DOHH2 (cell line): Measurements from ENCODE around the gene COL11A2.
A peak's percentile ranks its signal among the peaks of the same experiment; 100 is the strongest.
"Not testable (repeated sequence)": the region's sequence is repeated elsewhere in the genome, so short reads cannot be mapped to it uniquely, and the experiment has no call there.

Experiments used
- H3F3A ChIP-seq: fragments of 200-600 bp; sonication (generic), shearing (Covaris generic); 2 replicates; pipeline ENCODE4 v1.6.0; 2016; ENCODE audit warnings: antibody characterized with exemption, mild to moderate bottlenecking; ENCODE audit not compliant: control insufficient read depth, insufficient read depth
- H3K27ac ChIP-seq: fragments of 200-600 bp; sonication (generic); 2 replicates; pipeline ENCODE4 v1.5.1; 2014; ENCODE audit warnings: low read depth, mild to moderate bottlenecking, low read length, moderate library complexity
- H3K27me3 ChIP-seq: fragments of 200-600 bp; sonication (generic); 2 replicates; pipeline ENCODE4 v1.6.1; 2014; ENCODE audit warnings: mild to moderate bottlenecking, low read length, mixed read lengths; ENCODE audit not compliant: control insufficient read depth
- H3K36me3 ChIP-seq: fragments of 200-600 bp; sonication (generic); 2 replicates; pipeline ENCODE4 v1.6.1; 2014; ENCODE audit warnings: mild to moderate bottlenecking, low read length, moderate library complexity, mixed read lengths; ENCODE audit not compliant: control insufficient read depth
- H3K4me1 ChIP-seq: fragments of 200-600 bp; sonication (generic); 2 replicates; pipeline ENCODE4 v1.6.1; 2014; ENCODE audit warnings: mild to moderate bottlenecking, low read length, mixed read lengths; ENCODE audit not compliant: control insufficient read depth
- H3K4me2 ChIP-seq: fragments of 200-600 bp; sonication (generic); 2 replicates; pipeline ENCODE4 v1.6.0; 2014; ENCODE audit warnings: mild to moderate bottlenecking, low read length, moderate library complexity
- H3K4me3 ChIP-seq: fragments of 200-600 bp; sonication (generic); 2 replicates; pipeline ENCODE4 v1.5.1; 2014; ENCODE audit warnings: mild to moderate bottlenecking, low read length, mixed read lengths
- H3K79me2 ChIP-seq: fragments of 200-600 bp; sonication (generic); 2 replicates; pipeline ENCODE4 v1.6.1; 2014; ENCODE audit warnings: mild to moderate bottlenecking, low read length, mixed read lengths; ENCODE audit not compliant: control insufficient read depth
- H3K9me2 ChIP-seq: fragments of 200-600 bp; sonication (generic); replicated peaks from 2 replicates; pipeline ENCODE4 v1.6.1; 2014; ENCODE audit warnings: mild to moderate bottlenecking, low read length, mixed read lengths; ENCODE audit not compliant: control insufficient read depth
- H3K9me3 ChIP-seq: fragments of 200-600 bp; sonication (generic); 2 replicates; pipeline ENCODE4 v1.6.1; 2014; ENCODE audit warnings: antibody characterized with exemption, low read length, mixed read lengths; ENCODE audit not compliant: control insufficient read depth, insufficient read depth
- H4K20me1 ChIP-seq: fragments of 200-600 bp; sonication (generic); 2 replicates; pipeline ENCODE4 v1.6.0; 2014; ENCODE audit warnings: low read depth, mild to moderate bottlenecking, antibody characterized with exemption, low read length, moderate library complexity; ENCODE audit not compliant: control insufficient read depth, insufficient read depth
- CTCF ChIP-seq: fragments of 200-600 bp; sonication (generic); IDR thresholded peaks from one replicate; pipeline ENCODE4 v1.5.1; 2014; ENCODE audit warnings: antibody characterized with exemption, mild to moderate bottlenecking, low read depth, low read length; ENCODE audit not compliant: poor library complexity, severe bottlenecking
- EZH2phosphoT487 ChIP-seq: fragments of 200-600 bp; sonication (generic); IDR thresholded peaks from 2 replicates; pipeline ENCODE4 v1.6.1; 2017; ENCODE audit warnings: borderline replicate concordance, mild to moderate bottlenecking, antibody characterized with exemption, low read length, moderate library complexity, mixed read lengths

The COL11A2 gene

GRCh38 chr6:33151050-33151449, 41.2 kb downstream of the COL11A2 start:
- TF ChIP-seq EZH2phosphoT487 (no peak), CTCF (no peak)
- peaks cover 12% of the 10 kb centered on the region for H3K27me3 ChIP-seq
- no peaks in the 10 kb centered on the region for H3K4me1 ChIP-seq
- H3F3A ChIP-seq, result no peaks in the 10 kb centered on the region
- no peaks in the 10 kb centered on the region for H3K36me3 ChIP-seq
- H3K27ac ChIP-seq, result no peak overlapping the region
- H3K9me2 ChIP-seq, result no peaks in the 10 kb centered on the region
- peaks cover 3% of the 10 kb centered on the region for H3K9me3 ChIP-seq
- no peak overlapping the region for H3K4me3 ChIP-seq
- no peaks in the 10 kb centered on the region for H4K20me1 ChIP-seq
- H3K79me2 ChIP-seq, result no peaks in the 10 kb centered on the region
- H3K4me2 ChIP-seq, result no peak overlapping the region

- not testable (repeated sequence) for H3K27ac ChIP-seq, H4K20me1 ChIP-seq, H3K36me3 ChIP-seq, H3K9me3 ChIP-seq, H3K9me2 ChIP-seq, H3F3A ChIP-seq, H3K79me2 ChIP-seq, H3K4me3 ChIP-seq, H3K4me1 ChIP-seq, H3K4me2 ChIP-seq
- H3K27me3 ChIP-seq, result peaks cover 12% of the 10 kb centered on the region
These were observed 41.7 kb downstream of the COL11A2 start for GRCh38 chr6:33150560-33150959.

- no peaks in the 10 kb centered on the region for H3F3A ChIP-seq
- no peaks in the 10 kb centered on the region for H3K79me2 ChIP-seq
- H3K27me3 ChIP-seq, result peaks cover 12% of the 10 kb centered on the region
- no peaks in the 10 kb centered on the region for H4K20me1 ChIP-seq
- no peak overlapping the region for H3K4me3 ChIP-seq
- H3K27ac ChIP-seq, result no peak overlapping the region
- H3K9me3 ChIP-seq, result peaks cover 3% of the 10 kb centered on the region
- peaks cover under 1% of the 10 kb centered on the region; the same call in 1 of the 2 replicates for H3K4me1 ChIP-seq
- H3K9me2 ChIP-seq, result no peaks in the 10 kb centered on the region
- H3K36me3 ChIP-seq, result no peaks in the 10 kb centered on the region
- TF ChIP-seq EZH2phosphoT487, result no peak
- TF ChIP-seq CTCF, result peak; percentile 83
- H3K4me2 ChIP-seq, result no peak overlapping the region
These were observed 44.2 kb downstream of the COL11A2 start for GRCh38 chr6:33147807-33148666.

GRCh38 chr6:33144373-33144772, 47.9 kb downstream of the COL11A2 start:
- Histone ChIP-seq H3K9me2 (no peaks in the 10 kb centered on the region), H3F3A (no peaks in the 10 kb centered on the region), H3K36me3 (no peaks in the 10 kb centered on the region), H3K79me2 (no peaks in the 10 kb centered on the region), H3K4me2 (no peak overlapping the region), H4K20me1 (no peaks in the 10 kb centered on the region), H3K27ac (no peak overlapping the region), H3K4me3 (no peak overlapping the region), H3K27me3 (peaks cover 15% of the 10 kb centered on the region), H3K4me1 (peaks cover 13% of the 10 kb centered on the region), H3K9me3 (no peaks in the 10 kb centered on the region)
- no peak for TF ChIP-seq CTCF
- no peak for TF ChIP-seq EZH2phosphoT487
